Gastrocnemius medialis (tissue), 4 donors: Measurements from ENCODE around the gene RPL23.

Source experiments
- POLR2A ChIP-seq, 2 donors: fragments of 450-650 bp; IDR thresholded peaks; one replicate each; pipeline ENCODE4 v1.6.1; 2017; ENCODE audit warnings: antibody characterized with exemption in 2 of 2, mild to moderate bottlenecking in 2 of 2, moderate library complexity in 2 of 2
- TF ChIP-seq, protein P1 (sequence below), 5 experiments: fragments of 450-650 bp in 3 of 5; fragments of 200-600 bp in 2 of 5; sonication (generic) in 2 of 5; IDR thresholded peaks in 4 of 5; conservative IDR thresholded peaks in 1 of 5; 1 replicate in 4 of 5; 2 replicates in 1 of 5; pipeline ENCODE4 v1.5.1; 2016 to 2019; ENCODE audit warnings: antibody characterized with exemption in 5 of 5, mild to moderate bottlenecking in 3 of 5, moderate library complexity in 3 of 5

DNA sequence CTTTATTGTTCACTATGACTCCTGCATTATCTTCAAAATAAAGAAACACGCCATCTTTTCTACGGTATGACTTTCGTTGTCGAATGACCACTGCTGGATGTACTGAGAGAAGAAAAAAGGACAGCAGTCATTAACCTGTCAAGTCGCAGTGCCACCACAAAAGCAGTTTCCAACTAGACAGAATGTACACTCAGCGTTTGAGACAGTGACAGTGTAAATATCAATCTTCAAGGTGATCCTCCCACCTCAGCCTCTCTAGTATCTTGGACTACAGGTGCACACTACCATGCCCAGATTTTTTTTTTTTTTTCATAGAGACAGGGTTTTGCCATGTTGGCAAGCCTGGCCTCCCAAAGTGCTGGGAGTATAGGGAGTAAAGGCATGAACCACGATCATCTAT, 3.1 kb downstream of the RPL23 start:
- TF ChIP-seq, protein P1, sequence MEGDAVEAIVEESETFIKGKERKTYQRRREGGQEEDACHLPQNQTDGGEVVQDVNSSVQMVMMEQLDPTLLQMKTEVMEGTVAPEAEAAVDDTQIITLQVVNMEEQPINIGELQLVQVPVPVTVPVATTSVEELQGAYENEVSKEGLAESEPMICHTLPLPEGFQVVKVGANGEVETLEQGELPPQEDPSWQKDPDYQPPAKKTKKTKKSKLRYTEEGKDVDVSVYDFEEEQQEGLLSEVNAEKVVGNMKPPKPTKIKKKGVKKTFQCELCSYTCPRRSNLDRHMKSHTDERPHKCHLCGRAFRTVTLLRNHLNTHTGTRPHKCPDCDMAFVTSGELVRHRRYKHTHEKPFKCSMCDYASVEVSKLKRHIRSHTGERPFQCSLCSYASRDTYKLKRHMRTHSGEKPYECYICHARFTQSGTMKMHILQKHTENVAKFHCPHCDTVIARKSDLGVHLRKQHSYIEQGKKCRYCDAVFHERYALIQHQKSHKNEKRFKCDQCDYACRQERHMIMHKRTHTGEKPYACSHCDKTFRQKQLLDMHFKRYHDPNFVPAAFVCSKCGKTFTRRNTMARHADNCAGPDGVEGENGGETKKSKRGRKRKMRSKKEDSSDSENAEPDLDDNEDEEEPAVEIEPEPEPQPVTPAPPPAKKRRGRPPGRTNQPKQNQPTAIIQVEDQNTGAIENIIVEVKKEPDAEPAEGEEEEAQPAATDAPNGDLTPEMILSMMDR (IDR thresholded peaks at IDR 0.05 in 4 of 5, conservative IDR thresholded peaks at IDR 0.05 in 1 of 5): no peak
- no peak for TF ChIP-seq POLR2A (IDR thresholded peaks at IDR 0.05)
